Measurements from ENCODE around the gene TMEM14C. TPM values are rescaled to one million over a fixed set of nuclear protein-coding genes. Genes with fewer than 3 reads are reported as not detected.

TMEM14C gene
- total and polyA plus RNA-seq, 4 donors, result 52.8 to 173 (median 78.3) TPM

DNA sequence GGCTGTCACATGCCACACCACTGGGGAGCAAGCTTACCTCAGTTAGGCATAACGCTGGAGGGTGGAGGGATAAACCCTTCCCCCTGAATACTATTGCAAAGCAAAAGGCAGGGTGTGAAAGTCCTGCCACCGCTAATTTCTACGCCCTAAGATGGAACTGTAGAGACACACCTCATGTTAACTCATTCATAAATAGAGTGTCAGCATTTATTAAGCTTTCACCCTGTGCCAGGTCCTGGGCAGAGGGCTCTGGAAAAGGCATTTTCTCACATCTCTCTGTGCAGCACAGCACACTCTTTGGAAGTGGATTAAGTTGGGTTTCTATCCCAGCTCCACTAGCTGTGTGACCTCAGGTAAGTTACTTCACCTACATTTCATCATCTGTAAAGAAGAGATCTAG, 46.5 kb downstream of the TMEM14C start:
- no peaks in the 10 kb centered on the region for H3K9me3 ChIP-seq (ENCODE audit: control insufficient read depth in 4 of 4, insufficient read depth in 3 of 4, low read length in 3 of 4)
- WGBS, 2 donors, result 96% methylated on average over 3 of the region's 3 CpGs
- ATAC-seq (ENCODE audit: insufficient read depth, low FRiP score), result no peak
- H3K36me3 ChIP-seq (ENCODE audit: control insufficient read depth in 4 of 4, insufficient read depth in 4 of 4, low read length in 4 of 4), result peaks cover 0 to 7% (median 6%) of the 10 kb centered on the region in 4 donors
- H3K4me1 ChIP-seq (ENCODE audit: control insufficient read depth in 5 of 5, insufficient read depth in 5 of 5, low read length in 5 of 5), result no peaks in the 10 kb centered on the region
- H3K27ac ChIP-seq (ENCODE audit: low read depth in 1 of 2, low read length in 1 of 2), result no peak overlapping the region
- no peak overlapping the region for H3K9ac ChIP-seq (ENCODE audit: insufficient read depth in 1 of 2, low read length in 2 of 2)
- H3K27me3 ChIP-seq (ENCODE audit: control insufficient read depth in 3 of 3, insufficient read depth in 3 of 3, low read length in 2 of 3), result no peaks in the 10 kb centered on the region
- TF ChIP-seq CTCF (IDR thresholded peaks at IDR 0.05; ENCODE audit: control extremely low read depth, extremely low read depth), result no peak
- DNase-seq, result no peak
- no peak overlapping the region for H3K4me3 ChIP-seq

GRCh38 chr6:10771371-10771894, 48.6 kb downstream of the TMEM14C start:
- Histone ChIP-seq H3K36me3 (ENCODE audit: control insufficient read depth in 4 of 4, insufficient read depth in 4 of 4, low read length in 4 of 4) (peaks cover 2 to 15% (median 4%) of the 10 kb centered on the region in 4 donors), H3K4me1 (ENCODE audit: control insufficient read depth in 5 of 5, insufficient read depth in 5 of 5, low read length in 5 of 5) (no peaks in the 10 kb centered on the region), H3K9ac (ENCODE audit: insufficient read depth in 1 of 2, low read length in 2 of 2) (no peak overlapping the region), H3K4me3 (no peak overlapping the region), H3K9me3 (ENCODE audit: control insufficient read depth in 4 of 4, insufficient read depth in 3 of 4, low read length in 3 of 4) (no peaks in the 10 kb centered on the region), H3K27me3 (ENCODE audit: control insufficient read depth in 3 of 3, insufficient read depth in 3 of 3, low read length in 2 of 3) (no peaks in the 10 kb centered on the region), H3K27ac (ENCODE audit: low read depth in 1 of 2, low read length in 1 of 2) (no peak overlapping the region)
- DNase-seq, result no peak
- no peak for ATAC-seq (ENCODE audit: insufficient read depth, low FRiP score)
- WGBS, 2 donors, result 66 to 76% methylated on average over 12 of the region's 12 CpGs
- no peak for TF ChIP-seq CTCF (IDR thresholded peaks at IDR 0.05; ENCODE audit: control extremely low read depth, extremely low read depth)

DNA sequence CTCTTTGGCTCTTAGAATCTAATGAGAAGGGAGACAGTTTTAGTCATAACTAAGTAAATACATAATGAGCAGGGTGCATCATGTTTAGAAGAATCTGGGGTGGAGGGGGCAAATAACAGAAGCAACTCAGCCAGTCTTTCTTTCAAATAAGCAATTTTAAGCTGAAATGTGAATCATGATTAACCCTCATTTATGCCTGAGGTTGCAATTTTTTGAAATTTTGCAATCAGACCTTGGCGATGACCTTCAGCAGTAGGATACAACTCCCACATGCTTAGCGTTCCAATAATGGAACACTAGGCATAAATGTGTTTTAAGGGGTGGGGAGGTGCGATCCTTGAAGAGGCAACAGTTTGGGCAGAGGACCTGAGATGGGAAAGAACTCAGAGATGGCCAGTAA, 55.4 kb downstream of the TMEM14C start:
- Histone ChIP-seq H3K9me3 (ENCODE audit: control insufficient read depth in 4 of 4, insufficient read depth in 3 of 4, low read length in 3 of 4) (no peaks in the 10 kb centered on the region), H3K27ac (ENCODE audit: low read depth in 1 of 2, low read length in 1 of 2) (no peak overlapping the region), H3K27me3 (ENCODE audit: control insufficient read depth in 3 of 3, insufficient read depth in 3 of 3, low read length in 2 of 3) (no peaks in the 10 kb centered on the region), H3K4me1 (ENCODE audit: control insufficient read depth in 5 of 5, insufficient read depth in 5 of 5, low read length in 5 of 5) (no peaks in the 10 kb centered on the region), H3K9ac (ENCODE audit: insufficient read depth in 1 of 2, low read length in 2 of 2) (no peak overlapping the region), H3K4me3 (no peak overlapping the region), H3K36me3 (ENCODE audit: control insufficient read depth in 4 of 4, insufficient read depth in 4 of 4, low read length in 4 of 4) (peaks cover 0 to 7% (median 4%) of the 10 kb centered on the region in 4 donors)
- DNase-seq, result no peak
- TF ChIP-seq CTCF (IDR thresholded peaks at IDR 0.05; ENCODE audit: control extremely low read depth, extremely low read depth), result no peak
- WGBS, 2 donors, result 98 to 99% methylated on average over 3 of the region's 3 CpGs
- no peak for ATAC-seq (ENCODE audit: insufficient read depth, low FRiP score)

DNA sequence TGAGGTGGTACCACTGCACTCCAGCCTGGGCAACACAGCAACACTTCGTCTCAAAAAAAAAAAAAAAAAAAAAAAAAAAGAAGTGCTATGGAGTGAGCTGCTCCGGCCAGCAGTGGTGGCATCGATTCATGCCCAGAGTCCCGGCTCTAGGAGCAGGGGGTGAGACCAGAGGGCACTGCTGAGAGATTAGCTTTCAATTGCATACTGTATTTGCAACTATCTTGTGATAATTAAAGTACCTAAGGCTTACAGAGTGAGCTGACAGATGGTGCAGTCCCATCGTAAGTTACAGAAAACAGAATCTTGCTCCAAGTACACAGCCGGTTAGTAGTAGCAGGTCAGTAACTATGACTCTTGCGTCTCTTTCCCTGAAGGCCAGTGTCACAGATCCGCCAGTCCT, 56.2 kb downstream of the TMEM14C start:
- TF ChIP-seq CTCF (IDR thresholded peaks at IDR 0.05; ENCODE audit: control extremely low read depth, extremely low read depth), result no peak
- Histone ChIP-seq H3K4me1 (ENCODE audit: control insufficient read depth in 5 of 5, insufficient read depth in 5 of 5, low read length in 5 of 5) (no peaks in the 10 kb centered on the region), H3K27ac (ENCODE audit: low read depth in 1 of 2, low read length in 1 of 2) (no peak overlapping the region), H3K9me3 (ENCODE audit: control insufficient read depth in 4 of 4, insufficient read depth in 3 of 4, low read length in 3 of 4) (no peaks in the 10 kb centered on the region), H3K9ac (ENCODE audit: insufficient read depth in 1 of 2, low read length in 2 of 2) (no peak overlapping the region), H3K36me3 (ENCODE audit: control insufficient read depth in 4 of 4, insufficient read depth in 4 of 4, low read length in 4 of 4) (peaks cover 0 to 7% (median 6%) of the 10 kb centered on the region in 4 donors), H3K27me3 (ENCODE audit: control insufficient read depth in 3 of 3, insufficient read depth in 3 of 3, low read length in 2 of 3) (no peaks in the 10 kb centered on the region), H3K4me3 (no peak overlapping the region)
- no peak for DNase-seq
- 91 to 95% methylated on average over 8 of the region's 8 CpGs for WGBS, 2 donors
- no peak for ATAC-seq (ENCODE audit: insufficient read depth, low FRiP score)

Measured in lung (tissue), 12 donors.